ENCODE data around the gene IGFLR1. TPM values are rescaled to one million over a fixed set of nuclear protein-coding genes. Genes with fewer than 3 reads are reported as not detected.
A peak's percentile ranks its signal among the peaks of the same experiment; 100 is the strongest.

Gene IGFLR1
- total and polyA plus RNA-seq, 2 donors (not counting 3 experiments of a cell fraction or from before 2014, with no cell fraction given), result 2.6 to 7.6 TPM

DNA sequence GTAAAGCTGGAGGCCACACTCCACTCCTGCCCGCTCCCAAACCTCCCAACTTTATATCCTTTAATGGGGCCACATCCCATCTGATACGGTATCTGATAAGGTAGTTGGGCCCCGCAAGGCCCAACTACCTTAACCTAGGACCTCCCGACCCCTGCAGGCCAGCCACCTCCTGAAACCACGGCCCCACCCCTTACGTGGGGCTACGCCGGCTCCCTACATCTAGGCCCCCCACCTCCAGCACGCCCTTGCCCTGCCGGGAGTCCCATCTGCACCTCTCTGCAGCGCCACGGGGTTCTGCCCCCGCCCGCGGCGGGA lies 2.2 kb downstream of the IGFLR1 start:
- H3K4me1 ChIP-seq (ENCODE audit: control insufficient read depth, extremely low read depth, insufficient read depth, low read length), result peaks cover 14% of the 10 kb centered on the region
- peaks cover 5 to 27% of the 10 kb centered on the region in 2 experiments for H3K36me3 ChIP-seq (ENCODE audit: control insufficient read depth in 2 of 2, extremely low read depth in 1 of 2, insufficient read depth in 2 of 2, low read length in 2 of 2)
- no peak for DNase-seq (ENCODE audit: low read depth, low spot score)
- peak overlapping the region; percentile 57 for H3K9ac ChIP-seq (replicated peaks; ENCODE audit: extremely low read depth, insufficient read depth, low read length)
- H3K9me3 ChIP-seq (replicated peaks; ENCODE audit: control insufficient read depth, insufficient read depth, low read length), result no peaks in the 10 kb centered on the region
- peak overlapping the region; percentile 7 for H3K27ac ChIP-seq (ENCODE audit: insufficient read depth, low read depth, low read length)
- H3K9me1 ChIP-seq (replicated peaks; ENCODE audit: control insufficient read depth, extremely low read depth, insufficient read depth, low read length), result no peaks in the 10 kb centered on the region
- no peaks in the 10 kb centered on the region for H3K79me2 ChIP-seq (ENCODE audit: control insufficient read depth, insufficient read depth, low read length)
- H4K20me1 ChIP-seq (replicated peaks; ENCODE audit: control insufficient read depth, extremely low read depth, insufficient read depth, low read length), result no peaks in the 10 kb centered on the region
- ChIA-PET CTCF (interaction anchor here (0.8 to 1.6 kb wide), 6 partner anchors 8 to 191 kb away, joined by 3 to 5 read pairs (median 3); partner anchors contain the start of gene LIN37), POLR2A (interaction anchor here (1.0 kb wide), 1 partner anchor 17 kb away, joined by 3 read pairs; no protein-coding TSS in a partner anchor)
- H3K4me2 ChIP-seq (ENCODE audit: insufficient read depth, low read length), result peak overlapping the region; percentile 85
- intact Hi-C loops (cut with micrococcal nuclease) (loop anchor here (1.0 kb wide), 2 partner anchors 23 to 46 kb away; no protein-coding TSS in a partner anchor), dilution Hi-C loops (cut with MboI; ENCODE audit: extremely low pct_ligation_motif_present, low sequenced_read_pairs) (no loop called here)
- no TSS peak for BruUV-seq (replicated peaks)
- no peaks in the 10 kb centered on the region for H3K27me3 ChIP-seq (ENCODE audit: control insufficient read depth in 2 of 2, insufficient read depth in 2 of 2, low read length in 2 of 2)
- no peak for FAIRE-seq
- peak overlapping the region; percentile 83 for H2AFZ ChIP-seq (ENCODE audit: low read depth, low read length)
- no peak for TF ChIP-seq JUN (IDR thresholded peaks at IDR 0.05; ENCODE audit: borderline replicate concordance, insufficient read depth, insufficient read length, low read depth)
- TF ChIP-seq FOS (IDR thresholded peaks at IDR 0.05; ENCODE audit: borderline replicate concordance, insufficient read depth, low read length), result no peak
- TF ChIP-seq CTCF (IDR thresholded peaks at IDR 0.05; ENCODE audit: extremely low read depth in 1 of 2, insufficient read depth in 1 of 2, low read depth in 1 of 2, low read length in 2 of 2), result no peak
- TF ChIP-seq MAX (IDR thresholded peaks at IDR 0.05; ENCODE audit: insufficient read depth, insufficient read length), result no peak
- no peak for TF ChIP-seq POLR2A (IDR thresholded peaks at IDR 0.05; ENCODE audit: low read depth, low read length)
- no peak for TF ChIP-seq EZH2 (IDR thresholded peaks at IDR 0.05; ENCODE audit: borderline replicate concordance, low read depth, low read length, severe bottlenecking)
- no peak for TF ChIP-seq POLR2AphosphoS5 (IDR thresholded peaks at IDR 0.05; ENCODE audit: insufficient read depth, low read depth, low read length)
- no peak for TF ChIP-seq MYC (IDR thresholded peaks at IDR 0.05; ENCODE audit: low read depth, low read length)
- no peak for TF ChIP-seq GATA2 (IDR thresholded peaks at IDR 0.05; ENCODE audit: insufficient read depth, insufficient read length, low read depth, low read length)
- peak overlapping the region; percentile 50 to 78 (median 62) for H3K4me3 ChIP-seq (replicated peaks in 1 of 3; ENCODE audit: insufficient read depth in 1 of 3, low read depth in 1 of 3, low read length in 3 of 3)
